HG02610 (cell line): ENCODE results near the gene NPIPB8.
"Not testable (repeated sequence)": the region's sequence is repeated elsewhere in the genome, so short reads cannot be mapped to it uniquely, and the experiment has no call there.

ENCODE experiments used
- ATAC-seq: cut with Tn5 transposase; IDR thresholded peaks from one replicate; pipeline ENCODE4 v1.9.1; 2021; ENCODE audit warnings: mild to moderate bottlenecking, moderate library complexity; ENCODE audit not compliant: unreplicated experiment

Gene NPIPB8

DNA sequence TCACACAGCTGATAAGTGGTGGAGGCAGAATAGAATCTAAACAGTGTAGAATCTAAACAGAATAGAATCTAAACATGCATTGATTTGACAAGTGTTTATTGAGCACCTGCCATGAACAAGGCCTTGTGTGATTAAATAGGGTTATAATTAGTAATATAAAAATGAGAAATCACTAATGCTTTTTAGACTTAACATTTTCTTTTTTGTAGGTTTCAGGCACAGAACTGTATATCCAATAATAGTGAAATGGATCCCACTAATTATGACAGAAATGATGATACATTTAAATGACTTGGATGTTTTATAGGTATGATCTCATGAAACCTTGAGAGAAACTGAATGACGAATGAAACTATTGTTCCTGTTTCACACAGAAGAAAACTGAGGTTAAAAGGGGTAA lies at the start of gene NPIPB8:
Gene NPIPB8 (plus strand): TSS at position 301 of the 400 bp plus-strand sequence. CDS start 296 bp downstream, outside the sequence.
- ATAC-seq: not testable (repeated sequence)

DNA sequence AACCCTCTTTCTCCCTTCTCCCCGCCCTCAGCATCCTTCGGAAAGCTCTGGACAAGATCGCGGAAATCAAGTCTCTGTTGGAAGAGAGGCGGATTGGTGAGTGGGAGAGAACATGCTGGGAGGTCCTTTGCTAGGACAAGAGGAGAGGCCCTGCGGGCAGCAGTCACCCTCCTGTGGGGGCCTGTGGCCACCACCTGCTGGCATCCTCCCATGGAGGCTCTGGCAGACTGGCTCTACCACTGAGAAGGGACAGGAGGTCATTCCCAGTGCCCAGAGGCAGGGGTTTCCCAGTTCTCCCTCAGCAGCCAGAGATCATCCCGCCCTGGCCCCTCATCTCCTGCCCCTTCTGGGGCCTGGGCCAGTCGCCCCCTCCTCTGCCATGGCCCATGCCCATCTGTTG lies 48.8 kb upstream of the NPIPB8 start:
- ATAC-seq: no peak

GRCh38 chr16:28589930-28590329 lies 47.9 kb upstream of the NPIPB8 start:
- ATAC-seq: no peak

DNA sequence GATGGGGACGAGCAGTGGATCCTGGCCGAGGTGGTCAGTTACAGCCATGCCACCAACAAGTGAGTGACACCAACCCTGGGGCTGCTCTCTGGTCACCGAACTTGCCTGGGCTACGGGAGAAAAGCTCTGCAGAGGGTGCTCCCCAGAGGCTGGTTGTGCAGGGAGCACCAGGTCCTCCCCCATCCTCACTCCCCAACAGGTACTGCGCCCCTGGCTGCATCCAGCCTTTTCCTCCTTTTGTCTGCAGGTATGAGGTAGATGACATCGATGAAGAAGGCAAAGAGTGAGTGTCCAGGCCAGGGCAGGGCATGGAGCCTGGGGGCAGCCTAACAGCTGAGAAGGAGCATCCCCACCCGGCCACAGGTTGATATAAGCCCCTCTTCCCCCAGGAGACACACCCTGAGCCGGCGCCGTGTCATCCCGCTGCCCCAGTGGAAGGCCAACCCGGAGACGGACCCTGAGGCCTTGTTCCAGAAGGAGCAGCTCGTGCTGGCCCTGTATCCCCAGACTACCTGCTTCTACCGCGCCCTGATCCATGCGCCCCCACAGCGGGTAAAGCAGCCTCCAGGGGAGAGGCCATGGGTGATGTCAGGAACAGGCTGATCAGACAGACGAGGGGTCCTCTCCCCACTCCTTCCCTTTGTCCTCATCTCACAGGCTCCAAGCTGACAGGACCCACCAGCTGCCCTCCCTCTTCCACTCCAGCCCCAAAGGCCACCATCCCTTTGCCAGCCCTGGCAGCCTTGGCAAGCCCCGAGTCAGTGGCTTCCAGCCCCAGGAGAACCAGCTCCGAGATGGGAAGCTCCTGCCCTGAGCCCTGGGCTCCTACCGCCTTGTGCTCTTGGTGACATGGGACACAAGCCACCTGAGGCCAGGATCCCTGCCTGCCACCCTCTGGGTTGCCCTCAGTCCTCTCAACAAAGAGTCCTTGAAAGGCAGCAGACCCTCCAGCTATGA lies 47.2 kb upstream of the NPIPB8 start:
- no peak for ATAC-seq

- no peak for ATAC-seq
Measured at GRCh38 chr16:28591355-28591754, 46.5 kb upstream of the NPIPB8 start.

GRCh38 chr16:28592511-28592910 lies 45.4 kb upstream of the NPIPB8 start:
- ATAC-seq: no peak

DNA sequence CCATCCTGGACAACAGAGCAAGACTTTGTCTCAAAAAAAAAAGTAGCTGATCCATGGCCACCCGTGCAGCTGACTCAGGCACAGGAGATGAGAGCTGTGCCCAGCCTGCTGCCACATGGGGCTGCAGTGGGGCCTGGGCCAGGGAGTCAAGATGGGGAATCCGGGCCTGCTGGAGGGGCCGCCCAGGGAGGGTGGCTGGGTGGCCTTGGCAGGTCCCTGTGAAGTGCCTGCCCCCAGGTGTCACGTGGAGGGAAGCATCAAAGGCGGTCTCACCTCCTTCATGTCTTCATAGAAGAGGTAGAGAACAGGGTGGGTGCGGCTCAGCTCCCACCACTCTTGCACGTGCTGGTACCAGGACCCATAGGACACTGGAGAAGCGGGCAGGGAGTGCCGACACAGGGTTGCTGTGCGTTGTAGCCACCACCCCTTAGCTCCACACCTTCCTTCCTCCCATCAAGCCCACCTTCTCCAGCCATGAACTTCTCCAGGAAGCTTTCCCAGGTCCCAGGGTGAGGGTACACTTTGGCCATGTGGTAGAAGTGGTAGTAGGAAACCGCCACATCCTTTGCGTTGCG lies 44.8 kb upstream of the NPIPB8 start:
- ATAC-seq: no peak

- not testable (repeated sequence) for ATAC-seq
Measured at GRCh38 chr16:28595451-28595850, 42.4 kb upstream of the NPIPB8 start.

GRCh38 chr16:28596115-28596630 lies 41.7 kb upstream of the NPIPB8 start:
- ATAC-seq: no peak

- ATAC-seq: no peak
Measured at GRCh38 chr16:28596840-28597691, 40.8 kb upstream of the NPIPB8 start, which contains the start of gene SULT1A2. Gene SULT1A2 (minus strand): TSS chr16:28597050. CDS start chr16:28595930, 1,120 bp downstream.

- no peak for ATAC-seq
Measured at GRCh38 chr16:28597692-28598261, 40.1 kb upstream of the NPIPB8 start.

DNA sequence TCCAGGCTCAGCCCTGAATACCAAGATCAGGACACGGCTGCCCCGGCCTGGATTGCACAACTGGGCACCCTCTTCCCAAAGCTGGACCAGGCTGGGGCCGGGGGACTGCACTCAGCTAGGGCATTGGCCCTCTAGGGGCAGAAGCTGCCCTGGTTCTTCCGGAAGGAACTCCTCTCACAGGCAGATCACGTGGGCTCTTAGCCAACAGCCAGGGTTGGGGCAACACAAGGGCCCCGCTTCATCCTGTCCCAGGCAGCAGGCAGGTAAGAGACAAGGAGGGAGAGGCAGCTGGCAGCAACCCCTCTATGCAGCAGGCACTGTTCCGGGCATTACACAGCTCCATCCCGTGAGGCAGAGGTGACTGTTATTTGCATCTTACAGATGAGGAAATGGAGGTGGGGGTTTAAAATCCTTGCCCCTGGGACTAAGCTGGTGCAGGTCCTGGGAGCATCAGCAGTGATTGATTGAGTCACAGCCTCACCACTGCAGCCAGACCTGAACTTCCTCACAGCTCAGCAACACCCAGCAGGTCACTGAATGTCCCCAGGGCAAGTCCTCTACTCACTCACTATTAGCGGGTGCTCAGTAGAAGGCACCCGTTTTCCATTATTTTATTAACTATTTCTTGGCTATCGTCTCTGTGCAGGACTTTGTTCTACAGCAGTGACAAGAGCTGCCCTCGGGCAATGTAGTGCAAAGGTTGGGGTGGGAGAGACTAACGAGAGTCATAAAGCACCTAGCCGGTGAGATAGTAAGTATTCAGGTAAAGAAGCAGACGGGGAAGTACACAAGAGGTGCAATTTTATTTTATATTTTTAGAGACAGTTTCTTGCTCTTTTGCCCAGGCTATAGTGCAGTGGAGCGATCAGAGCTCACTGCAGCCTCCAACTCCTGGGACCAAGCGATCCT lies 38.2 kb upstream of the NPIPB8 start:
- ATAC-seq: not testable (repeated sequence)

GRCh38 chr16:28600965-28601364 lies 36.9 kb upstream of the NPIPB8 start:
- ATAC-seq: not testable (repeated sequence)

- not testable (repeated sequence) for ATAC-seq
Measured at GRCh38 chr16:28601589-28601988, 36.3 kb upstream of the NPIPB8 start.

DNA sequence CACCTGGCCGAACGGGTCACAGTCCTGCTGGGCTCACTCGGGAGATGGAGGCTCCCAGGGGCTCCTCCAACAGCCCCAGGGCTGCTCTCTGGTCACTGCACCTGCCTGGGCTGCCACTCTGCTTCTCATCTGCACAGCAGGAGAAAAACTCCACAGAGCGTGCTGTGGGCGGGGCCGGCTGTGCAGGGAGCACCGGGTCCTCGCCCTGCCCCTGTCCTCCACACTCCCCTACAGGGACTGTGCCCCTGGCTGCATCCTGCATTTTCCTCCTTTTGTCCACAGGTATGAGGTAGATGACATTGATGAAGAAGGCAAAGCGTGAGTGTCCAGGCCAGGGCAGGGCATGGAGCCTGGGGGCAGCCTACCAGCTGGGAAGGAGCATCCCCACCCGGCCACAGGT lies 35.8 kb upstream of the NPIPB8 start:
- ATAC-seq: not testable (repeated sequence)

DNA sequence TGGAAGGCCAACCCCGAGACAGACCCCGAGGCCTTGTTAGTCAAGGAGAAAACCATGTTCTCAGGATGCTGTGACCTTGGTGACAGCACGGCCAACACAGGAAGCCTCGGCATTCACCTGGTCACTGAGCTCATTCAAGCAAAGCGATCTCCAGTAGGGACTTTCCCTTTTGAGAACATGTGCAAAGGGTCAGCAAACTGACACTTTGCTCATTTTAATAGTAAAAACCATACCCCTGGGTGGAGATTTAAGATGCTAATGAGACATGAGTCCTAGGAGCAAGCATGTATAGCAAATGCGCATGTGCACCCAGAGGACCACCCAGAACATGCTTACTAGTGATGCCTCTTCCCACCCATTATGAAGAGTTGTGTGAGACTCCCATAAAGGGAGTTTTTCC lies 35.3 kb upstream of the NPIPB8 start:
- ATAC-seq: no peak

- no peak for ATAC-seq
Measured at GRCh38 chr16:28603381-28604185, 34.3 kb upstream of the NPIPB8 start.

DNA sequence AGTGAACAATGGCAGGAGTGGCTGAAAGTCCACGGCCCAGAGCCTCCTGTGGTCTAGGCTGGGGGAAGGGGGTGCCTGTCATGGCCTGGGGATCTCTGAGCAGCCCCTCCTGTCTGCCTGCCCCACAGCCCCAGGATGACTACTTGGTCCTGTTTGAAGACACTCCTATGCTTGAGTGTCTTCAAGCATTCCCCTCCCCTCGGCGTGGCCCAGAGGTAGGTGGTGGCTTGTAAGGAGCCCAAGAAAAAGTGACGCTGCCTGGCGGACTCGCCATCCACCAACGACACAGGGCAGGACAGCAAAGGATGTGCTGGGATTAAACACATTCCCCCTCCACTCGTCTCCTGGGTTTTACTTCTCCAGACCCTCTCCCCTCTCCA lies 33.7 kb upstream of the NPIPB8 start:
- ATAC-seq: no peak
